Measurements from ENCODE around the gene MAPK1.
"Not testable (repeated sequence)": the region's sequence is repeated elsewhere in the genome, so short reads cannot be mapped to it uniquely, and the experiment has no call there.

MAPK1 gene

GRCh38 chr22:21867528-21868266 lies at the start of gene MAPK1:
MAPK1 (minus strand) TSS chr22:21867645; CDS start chr22:21867440, 205 bp downstream.
- DNase-seq: peak; percentile 94

DNA sequence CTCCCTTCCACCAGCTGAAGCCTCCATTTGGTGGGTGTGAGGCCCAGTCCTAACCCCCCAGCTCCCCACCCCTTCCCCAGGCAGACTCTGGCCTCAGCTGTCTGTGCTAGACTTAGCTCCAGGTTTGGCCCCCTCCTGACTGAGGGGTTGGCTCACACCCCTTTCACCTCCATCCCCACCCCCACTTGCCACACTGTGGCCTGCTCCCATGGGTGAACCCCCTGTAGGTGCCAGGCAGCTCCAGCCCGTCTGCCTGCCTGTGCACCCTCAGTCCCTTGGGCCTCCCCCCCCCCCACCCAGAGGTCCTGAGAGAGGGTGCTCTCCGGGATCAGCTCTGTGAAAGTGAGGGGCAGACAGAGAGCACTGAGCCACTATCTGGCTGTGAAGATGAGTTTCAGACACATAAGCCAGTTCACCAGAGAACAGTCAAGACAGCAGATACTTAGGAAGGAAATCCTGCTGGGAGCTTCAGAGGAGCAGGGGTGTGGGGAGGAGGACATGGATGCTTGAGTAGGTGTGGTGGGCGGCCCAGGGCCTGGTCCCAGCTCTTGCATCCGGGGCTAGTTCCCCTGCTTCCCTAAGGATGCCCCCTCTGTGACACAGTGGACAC lies 49.0 kb upstream of the MAPK1 start:
- no peak for DNase-seq

GRCh38 chr22:21915624-21916308 lies 48.3 kb upstream of the MAPK1 start:
- DNase-seq: no peak

DNA sequence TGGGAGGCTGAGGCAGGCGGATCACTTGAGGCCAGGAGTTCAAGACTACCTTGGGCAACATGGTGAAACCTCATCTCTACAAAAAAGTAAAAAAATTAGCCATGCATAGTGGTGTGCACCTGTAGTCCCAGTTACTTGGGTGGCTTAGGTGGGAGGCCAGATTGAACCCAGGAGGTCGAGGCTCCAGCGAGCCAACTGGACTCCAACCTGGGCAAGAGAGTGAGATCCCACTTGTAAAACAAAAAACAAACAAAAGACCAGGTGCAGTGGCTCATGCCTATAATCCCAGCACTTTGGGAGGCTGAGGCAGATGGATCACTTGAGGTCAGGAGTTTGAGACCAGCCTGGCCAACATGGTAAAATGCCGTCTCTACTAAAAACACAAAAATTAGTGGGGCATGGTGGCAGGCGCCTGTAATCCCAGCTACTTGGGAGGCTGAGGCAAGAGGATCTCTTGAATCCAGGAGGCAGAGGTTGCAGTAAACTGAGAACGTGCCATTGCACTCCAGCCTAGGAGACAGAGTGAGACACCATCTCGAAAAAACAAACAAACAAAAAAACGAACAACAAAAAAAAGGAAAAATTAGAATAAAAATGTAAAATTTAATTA lies 46.7 kb upstream of the MAPK1 start:
- DNase-seq: not testable (repeated sequence)

GRCh38 chr22:21910367-21910766 lies 42.9 kb upstream of the MAPK1 start:
- not testable (repeated sequence) for DNase-seq

- no peak for DNase-seq
These were observed 42.4 kb upstream of the MAPK1 start for GRCh38 chr22:21909871-21910270.

- DNase-seq: no peak
These were observed 40.4 kb upstream of the MAPK1 start for GRCh38 chr22:21907638-21908522.

- not testable (repeated sequence) for DNase-seq
These were observed 37.8 kb upstream of the MAPK1 start for GRCh38 chr22:21905234-21905633.

GRCh38 chr22:21904250-21904789 lies 36.9 kb upstream of the MAPK1 start:
- no peak for DNase-seq

GRCh38 chr22:21903283-21903682 lies 35.8 kb upstream of the MAPK1 start:
- no peak for DNase-seq

DNA sequence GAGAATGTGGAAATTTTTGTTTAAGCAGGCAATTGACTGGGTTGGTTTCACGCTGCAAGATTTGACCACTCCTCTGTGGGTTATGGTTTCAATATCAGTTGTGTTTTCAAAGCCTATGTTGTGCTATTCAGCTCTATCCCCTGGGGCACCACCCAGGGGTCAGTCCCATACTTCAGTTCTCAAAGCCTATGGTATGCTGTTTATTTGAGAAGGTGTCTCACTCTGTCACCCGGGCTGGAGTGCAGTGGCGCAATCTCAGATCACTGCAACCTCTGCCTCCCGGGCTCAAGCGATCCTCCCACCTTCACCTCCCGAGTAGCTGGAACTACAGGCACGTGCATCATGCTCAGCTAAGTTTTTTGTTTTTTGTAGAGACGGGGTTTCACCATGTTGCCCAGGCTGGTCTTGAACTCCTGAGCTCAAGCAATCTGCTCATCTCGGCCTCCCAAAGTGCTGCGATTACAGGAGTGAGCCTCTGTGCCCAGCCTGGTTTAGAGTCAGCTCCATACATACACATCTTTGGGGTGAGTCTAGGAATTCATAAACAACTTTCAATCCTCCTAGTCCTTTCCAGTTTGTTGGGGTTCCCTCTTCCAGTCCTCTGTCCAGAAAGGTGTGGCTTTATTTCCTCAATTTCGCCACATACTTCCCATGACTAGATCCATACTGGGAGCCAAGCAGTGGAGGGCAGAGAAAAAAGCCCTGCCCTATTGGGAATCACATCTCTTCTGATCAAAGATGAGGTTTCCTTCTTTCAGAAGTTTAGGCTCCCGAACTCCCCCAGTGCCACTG lies 35.0 kb upstream of the MAPK1 start:
- no peak for DNase-seq

- DNase-seq: no peak
These were observed 31.0 kb upstream of the MAPK1 start for GRCh38 chr22:21898354-21898896.

- no peak for DNase-seq
These were observed 29.6 kb upstream of the MAPK1 start for GRCh38 chr22:21896951-21897513.

DNA sequence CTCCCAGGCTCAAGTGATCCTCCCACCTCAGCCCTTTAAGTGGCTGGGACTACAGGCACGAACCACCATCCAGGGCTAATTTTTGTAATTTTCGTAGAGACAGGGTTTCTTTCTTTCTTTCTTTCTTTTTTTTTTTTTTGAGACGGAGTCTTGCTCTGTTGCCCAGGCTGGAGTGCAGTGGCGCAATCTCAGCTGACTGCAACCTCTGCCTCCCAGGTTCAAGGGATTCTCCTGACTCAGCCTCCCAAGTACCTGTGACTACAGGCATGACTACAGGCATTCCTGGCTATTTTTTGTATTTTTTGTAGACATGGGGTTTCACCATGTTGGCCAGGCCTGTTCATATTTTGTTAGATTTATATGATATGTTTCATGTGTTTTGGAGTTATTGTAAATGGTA lies 28.8 kb upstream of the MAPK1 start:
- DNase-seq: not testable (repeated sequence)

DNA sequence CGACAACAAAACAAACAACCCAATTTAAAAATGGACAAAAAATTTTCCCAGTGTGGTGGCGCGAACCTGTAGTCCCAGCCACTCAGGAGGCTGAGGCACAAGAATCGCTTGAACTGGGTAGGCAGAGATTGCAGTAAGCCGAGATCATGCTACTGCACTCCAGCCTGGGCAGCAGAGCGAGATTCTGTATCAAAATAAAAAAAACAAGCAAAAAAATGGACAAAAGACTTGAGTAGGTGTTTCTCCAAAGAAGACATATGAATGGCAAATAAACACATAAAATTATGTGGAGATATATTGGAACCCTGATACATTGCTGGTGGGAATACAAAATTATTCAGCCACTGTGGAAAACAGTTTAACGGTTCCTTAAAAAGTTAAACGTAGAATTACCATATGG lies 27.4 kb upstream of the MAPK1 start:
- no peak for DNase-seq

GRCh38 chr22:21889251-21889990 lies 22.0 kb upstream of the MAPK1 start:
- no peak for DNase-seq

DNA sequence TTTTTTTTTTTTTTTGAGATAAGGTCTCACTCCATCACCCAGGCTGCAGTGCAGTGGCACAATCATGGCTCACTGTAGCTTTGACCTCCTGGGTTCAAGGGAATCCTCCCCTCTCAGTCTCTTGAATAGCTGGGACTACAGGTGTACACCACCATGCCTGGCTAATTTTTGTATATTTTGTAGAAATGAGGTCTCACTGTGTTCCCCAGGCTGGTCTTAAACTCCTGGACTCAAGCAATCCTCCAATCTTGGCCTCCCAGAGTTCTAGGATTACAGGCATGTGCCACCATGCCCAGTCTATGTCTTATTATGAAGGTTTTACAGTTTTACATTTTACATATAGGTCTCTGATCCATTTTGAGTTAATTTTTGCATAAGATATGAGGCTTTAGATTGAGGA lies 20.4 kb upstream of the MAPK1 start:
- no peak for DNase-seq

DNA sequence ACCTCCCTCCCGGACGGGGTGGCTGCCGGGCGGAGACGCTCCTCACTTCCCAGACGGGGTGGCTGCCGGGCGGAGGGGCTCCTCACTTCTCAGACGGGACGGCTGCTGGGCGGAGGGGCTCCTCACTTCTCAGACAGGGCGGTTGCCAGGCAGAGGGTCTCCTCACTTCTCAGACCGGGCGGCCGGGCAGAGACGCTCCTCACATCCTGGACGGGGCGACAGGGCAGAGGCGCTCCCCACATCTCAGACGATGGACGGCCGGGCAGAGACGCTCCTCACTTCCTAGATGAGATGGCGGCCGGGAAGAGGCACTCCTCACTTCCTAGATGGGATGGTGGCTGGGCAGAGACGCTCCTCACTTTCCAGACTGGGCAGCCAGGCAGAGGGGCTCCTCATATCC lies 16.5 kb upstream of the MAPK1 start:
- DNase-seq: not testable (repeated sequence)

DNA sequence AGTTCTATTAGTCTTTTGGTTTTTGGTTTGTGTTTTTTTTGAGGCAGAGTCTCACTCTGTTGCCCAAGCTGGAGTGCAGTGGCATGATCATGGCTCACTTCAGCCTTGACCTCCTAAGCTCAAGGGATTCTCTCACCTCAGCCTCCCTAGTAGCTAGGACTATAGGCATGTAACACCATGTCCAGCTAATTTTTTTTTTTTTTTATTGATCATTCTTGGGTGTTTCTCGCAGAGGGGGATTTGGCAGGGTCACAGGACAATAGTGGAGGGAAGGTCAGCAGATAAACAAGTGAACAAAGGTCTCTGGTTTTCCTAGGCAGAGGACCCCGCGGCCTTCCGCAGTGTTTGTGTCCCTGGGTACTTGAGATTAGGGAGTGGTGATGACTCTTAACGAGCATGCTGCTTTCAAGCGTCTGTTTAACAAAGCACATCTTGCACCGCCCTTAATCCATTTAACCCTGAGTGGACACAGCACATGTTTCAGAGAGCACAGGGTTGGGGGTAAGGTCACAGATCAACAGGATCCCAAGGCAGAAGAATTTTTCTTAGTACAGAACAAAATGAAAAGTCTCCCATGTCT lies 15.4 kb upstream of the MAPK1 start:
- DNase-seq: not testable (repeated sequence)

All from activated CD4-positive, alpha-beta T cell treated with anti-CD3 and anti-CD28 coated beads, Interleukin-2, amount 50 U/mL, for 48 hours (primary cell).